AG09319 (cell line): ENCODE measurements around the gene KCNIP4.

Experiments used
- DNase-seq: peaks from one replicate; pipeline ENCODE4 v3.0.0-alpha.2; 2010; ENCODE audit warnings: low read depth; ENCODE audit errors: extremely low read depth
- CTCF ChIP-seq: IDR thresholded peaks from 2 replicates; pipeline ENCODE4 v1.5.1; 2011; ENCODE audit warnings: low read depth, mild to moderate bottlenecking, inconsistent platforms, low read length, moderate library complexity

The KCNIP4 gene

DNA sequence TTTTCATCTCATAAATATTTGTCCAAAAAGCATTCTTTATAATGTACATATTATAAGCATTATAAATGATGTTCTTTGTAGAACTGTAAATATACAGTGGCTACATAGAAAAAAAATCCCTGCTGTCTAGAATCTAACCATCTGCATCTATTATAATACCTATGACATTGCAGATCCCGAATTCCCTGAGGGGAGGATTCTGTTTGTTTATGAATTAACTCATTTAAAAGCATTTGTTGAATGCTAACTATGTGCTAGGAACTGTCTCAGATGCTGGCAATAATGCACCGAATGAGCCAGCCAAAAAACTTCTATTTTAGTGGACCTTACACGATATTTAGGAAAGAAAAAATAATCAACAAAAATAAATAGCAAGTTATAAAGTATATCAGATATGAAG is 1058.7 kb downstream of the KCNIP4 start:
- TF ChIP-seq CTCF, result no peak
- DNase-seq, result no peak

- DNase-seq, result no peak
- no peak for TF ChIP-seq CTCF
Measured at GRCh38 chr4:20883677-20884076, 1064.9 kb downstream of the KCNIP4 start.

DNA sequence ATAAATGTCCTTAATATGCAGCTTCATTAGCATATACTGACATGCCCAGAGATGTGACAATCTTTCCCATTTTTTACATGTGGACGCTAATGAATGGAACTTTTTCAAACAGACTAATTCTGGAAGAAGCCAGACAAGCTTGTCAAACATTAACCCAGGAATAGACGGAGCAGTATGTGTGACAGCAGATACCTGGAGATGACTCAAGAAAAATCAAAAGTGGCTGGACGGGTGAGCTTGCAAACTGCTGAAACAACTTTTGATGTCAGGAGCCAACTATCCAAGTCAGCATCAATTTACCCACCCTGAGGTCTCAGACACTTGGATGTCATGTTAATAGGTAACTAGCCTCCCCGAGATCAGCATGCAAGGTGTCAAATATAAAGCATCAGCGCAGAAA is 1065.3 kb downstream of the KCNIP4 start:
- TF ChIP-seq CTCF, result no peak
- no peak for DNase-seq

- DNase-seq, result no peak
- no peak for TF ChIP-seq CTCF
Measured at GRCh38 chr4:20882500-20882899, 1066.1 kb downstream of the KCNIP4 start.

GRCh38 chr4:20881658-20882057 is 1066.9 kb downstream of the KCNIP4 start:
- DNase-seq, result no peak
- TF ChIP-seq CTCF, result no peak

DNA sequence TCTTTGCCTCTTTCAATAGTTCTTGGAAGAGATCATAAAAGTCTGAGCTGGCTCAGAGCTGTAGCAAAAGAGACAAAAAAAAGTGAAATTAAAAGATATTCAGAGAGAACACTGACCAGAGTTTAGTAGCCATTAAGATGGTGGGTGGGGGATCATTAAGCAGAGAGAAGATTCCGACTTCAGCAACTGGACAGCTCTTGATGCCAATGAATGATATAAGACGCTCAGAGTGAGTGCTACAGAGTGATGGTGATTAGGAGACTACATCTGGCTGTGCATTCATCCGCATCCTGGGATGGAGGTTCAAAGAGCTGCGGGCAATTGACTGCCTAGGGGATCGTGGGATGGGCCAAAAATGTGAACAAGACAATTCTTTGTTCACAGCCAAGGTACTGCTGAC is 1069.8 kb downstream of the KCNIP4 start:
- no peak for TF ChIP-seq CTCF
- no peak for DNase-seq

DNA sequence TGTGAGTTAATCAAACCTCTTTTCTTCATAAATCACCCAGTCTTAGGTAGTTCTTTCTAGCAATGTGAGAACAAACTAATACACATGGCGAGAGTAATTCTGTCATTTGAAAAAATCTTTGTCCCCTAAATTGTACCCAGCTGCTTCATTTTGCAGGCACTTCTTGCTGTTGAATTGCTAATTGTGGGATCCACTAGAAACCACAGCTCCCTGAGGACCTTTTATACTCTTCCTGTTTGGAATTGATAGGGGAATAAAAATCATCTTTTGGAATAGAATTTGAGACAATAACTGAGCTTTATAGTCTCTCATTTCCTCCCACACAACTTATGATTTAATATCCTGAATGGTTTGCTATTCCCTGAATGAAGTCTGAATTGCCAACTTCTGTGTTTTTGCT is 1078.1 kb downstream of the KCNIP4 start:
- no peak for DNase-seq
- TF ChIP-seq CTCF, result no peak

GRCh38 chr4:20868108-20868507 is 1080.5 kb downstream of the KCNIP4 start:
- TF ChIP-seq CTCF, result no peak
- no peak for DNase-seq
